ENCODE data around the gene STYX. TPM values are rescaled to one million over a fixed set of nuclear protein-coding genes. Genes with fewer than 3 reads are reported as not detected.
"Not testable (repeated sequence)": the region's sequence is repeated elsewhere in the genome, so short reads cannot be mapped to it uniquely, and the experiment has no call there.

Gene STYX
- total RNA-seq, 4 donors from 2014 or later = 19.3 to 26.1 (median 22.5) TPM

GRCh38 chr14:52755607-52756316 lies 25.8 kb downstream of the STYX start:
- no peaks in the 10 kb centered on the region for H3K27me3 ChIP-seq
- peaks cover 4 to 59% of the 10 kb centered on the region in 2 donors for H3K36me3 ChIP-seq
- ATAC-seq = no peak
- no peaks in the 10 kb centered on the region for H3K4me1 ChIP-seq
- no peak for TF ChIP-seq EP300 (IDR thresholded peaks at IDR 0.05)
- TF ChIP-seq CTCF (IDR thresholded peaks at IDR 0.05) = no peak
- TF ChIP-seq POLR2AphosphoS5 (IDR thresholded peaks at IDR 0.05) = no peak
- no peak for TF ChIP-seq POLR2A (IDR thresholded peaks at IDR 0.05)
- H3K27ac ChIP-seq = no peak overlapping the region
- WGBS, 2 donors (ENCODE audit: low coverage in 1 of 2) = 89 to 94% methylated on average over 3 to 5 of the region's 5 CpGs
- H3K4me3 ChIP-seq = no peak overlapping the region
- H3K9me3 ChIP-seq = no peaks in the 10 kb centered on the region

GRCh38 chr14:52759145-52759544 lies 29.2 kb downstream of the STYX start:
- no peak for ATAC-seq
- Histone ChIP-seq H3K27me3 (no peaks in the 10 kb centered on the region), H3K4me3 (no peak overlapping the region), H3K27ac (no peak overlapping the region), H3K9me3 (no peaks in the 10 kb centered on the region), H3K36me3 (peaks cover 4 to 57% of the 10 kb centered on the region in 2 donors), H3K4me1 (no peaks in the 10 kb centered on the region)
- 92 to 100% methylated on average over 1 of the region's 1 CpG for WGBS, 2 donors (ENCODE audit: low coverage in 1 of 2)
- TF ChIP-seq EP300 (IDR thresholded peaks at IDR 0.05) = no peak
- TF ChIP-seq CTCF (IDR thresholded peaks at IDR 0.05) = no peak

GRCh38 chr14:52762923-52763322 lies 33.0 kb downstream of the STYX start:
- ATAC-seq, H3K27ac ChIP-seq, H3K27me3 ChIP-seq, H3K9me3 ChIP-seq, H3K4me1 ChIP-seq, H3K4me3 ChIP-seq: not testable (repeated sequence)
- WGBS, 2 donors (ENCODE audit: low coverage in 1 of 2) = 100% methylated on average over 3 to 4 of the region's 4 CpGs
- H3K36me3 ChIP-seq = peaks cover 0 to 72% of the 10 kb centered on the region in 2 donors

GRCh38 chr14:52767058-52767833 lies 37.3 kb downstream of the STYX start:
- Histone ChIP-seq H3K4me1 (no peaks in the 10 kb centered on the region), H3K27ac (no peak overlapping the region), H3K27me3 (no peaks in the 10 kb centered on the region), H3K36me3 (peaks cover 0 to 74% of the 10 kb centered on the region in 2 donors), H3K4me3 (no peak overlapping the region), H3K9me3 (no peaks in the 10 kb centered on the region)
- no peak for ATAC-seq
- WGBS, 2 donors (ENCODE audit: low coverage in 1 of 2) = 90 to 100% methylated on average over 3 of the region's 3 CpGs
- TF ChIP-seq POLR2AphosphoS5 (IDR thresholded peaks at IDR 0.05) (no peak), CTCF (IDR thresholded peaks at IDR 0.05) (no peak), EP300 (IDR thresholded peaks at IDR 0.05) (no peak), POLR2A (IDR thresholded peaks at IDR 0.05) (no peak)

- H3K36me3 ChIP-seq = peaks cover 0 to 72% of the 10 kb centered on the region in 2 donors
- TF ChIP-seq POLR2AphosphoS5 (IDR thresholded peaks at IDR 0.05) = no peak
- no peak for TF ChIP-seq CTCF (IDR thresholded peaks at IDR 0.05)
- no peak for TF ChIP-seq EP300 (IDR thresholded peaks at IDR 0.05)
- TF ChIP-seq POLR2A (IDR thresholded peaks at IDR 0.05) = no peak
- ATAC-seq = no peak
- H3K9me3 ChIP-seq = no peaks in the 10 kb centered on the region
- no peak overlapping the region for H3K27ac ChIP-seq
- H3K27me3 ChIP-seq = no peaks in the 10 kb centered on the region
- no peaks in the 10 kb centered on the region for H3K4me1 ChIP-seq
- no peak overlapping the region for H3K4me3 ChIP-seq
Measured at GRCh38 chr14:52769887-52770286, 39.9 kb downstream of the STYX start.
